GM12865 (cell line): ENCODE measurements around the gene FBRSL1.

Experiments
- DNase-seq: peaks from one replicate; pipeline ENCODE4 v3.0.0; 2010; ENCODE audit warnings: low read depth
- H3K4me3 ChIP-seq: 2 replicates; pipeline ENCODE4 v1.5.1; 2011; ENCODE audit warnings: mild to moderate bottlenecking, low read depth, low read length, control low read depth
- TF ChIP-seq, protein P1 (sequence below): IDR thresholded peaks from 2 replicates; pipeline ENCODE4 v1.5.1; 2011; ENCODE audit warnings: low read length, control low read depth, low read depth, inconsistent platforms; ENCODE audit not compliant: insufficient read depth; ENCODE audit errors: missing control alignments

FBRSL1 gene

DNA sequence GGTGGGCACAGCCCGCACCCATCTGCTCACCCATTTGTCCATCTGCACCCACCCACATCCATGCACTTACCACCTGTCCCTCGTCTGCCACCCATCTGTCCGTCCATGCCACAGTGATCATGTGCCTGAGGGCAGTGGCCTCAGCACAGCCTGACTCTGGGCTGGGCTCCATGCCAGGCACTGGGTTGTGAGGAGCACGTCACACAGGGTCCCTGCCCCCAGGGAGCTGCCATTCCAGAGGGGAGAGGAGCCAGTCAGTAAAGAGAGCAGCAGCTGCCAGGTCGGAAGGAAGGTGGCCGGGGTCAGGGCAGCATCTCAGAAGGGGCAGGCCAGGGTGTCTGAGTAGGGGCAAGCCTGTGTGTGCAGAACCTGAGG lies 43.6 kb downstream of the FBRSL1 start:
- no peak overlapping the region for H3K4me3 ChIP-seq
- TF ChIP-seq, protein P1, sequence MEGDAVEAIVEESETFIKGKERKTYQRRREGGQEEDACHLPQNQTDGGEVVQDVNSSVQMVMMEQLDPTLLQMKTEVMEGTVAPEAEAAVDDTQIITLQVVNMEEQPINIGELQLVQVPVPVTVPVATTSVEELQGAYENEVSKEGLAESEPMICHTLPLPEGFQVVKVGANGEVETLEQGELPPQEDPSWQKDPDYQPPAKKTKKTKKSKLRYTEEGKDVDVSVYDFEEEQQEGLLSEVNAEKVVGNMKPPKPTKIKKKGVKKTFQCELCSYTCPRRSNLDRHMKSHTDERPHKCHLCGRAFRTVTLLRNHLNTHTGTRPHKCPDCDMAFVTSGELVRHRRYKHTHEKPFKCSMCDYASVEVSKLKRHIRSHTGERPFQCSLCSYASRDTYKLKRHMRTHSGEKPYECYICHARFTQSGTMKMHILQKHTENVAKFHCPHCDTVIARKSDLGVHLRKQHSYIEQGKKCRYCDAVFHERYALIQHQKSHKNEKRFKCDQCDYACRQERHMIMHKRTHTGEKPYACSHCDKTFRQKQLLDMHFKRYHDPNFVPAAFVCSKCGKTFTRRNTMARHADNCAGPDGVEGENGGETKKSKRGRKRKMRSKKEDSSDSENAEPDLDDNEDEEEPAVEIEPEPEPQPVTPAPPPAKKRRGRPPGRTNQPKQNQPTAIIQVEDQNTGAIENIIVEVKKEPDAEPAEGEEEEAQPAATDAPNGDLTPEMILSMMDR, result no peak
- DNase-seq, result no peak

GRCh38 chr12:132534076-132534475 lies 44.1 kb downstream of the FBRSL1 start:
- TF ChIP-seq, protein P1, result no peak
- DNase-seq, result no peak
- no peak overlapping the region for H3K4me3 ChIP-seq

DNA sequence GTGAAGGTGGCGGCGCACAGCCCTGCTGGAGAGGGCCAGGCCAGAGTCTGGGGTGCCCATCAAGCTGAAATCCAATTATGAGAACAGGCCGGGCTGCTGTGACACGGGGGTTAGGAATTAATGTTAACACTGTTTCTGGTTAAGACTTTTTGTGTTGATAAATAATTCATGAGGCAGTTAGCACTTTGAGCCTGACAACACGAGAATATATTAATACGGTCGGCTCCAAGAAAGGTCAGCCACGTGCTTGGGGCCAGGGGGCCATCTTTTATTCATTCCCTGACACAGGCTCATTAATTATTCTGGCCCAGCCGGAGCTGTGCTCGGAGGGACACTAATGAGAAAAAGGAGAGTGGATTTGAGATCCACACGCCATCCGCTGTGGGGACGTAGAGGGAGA lies 45.1 kb downstream of the FBRSL1 start:
- TF ChIP-seq, protein P1, result no peak
- DNase-seq, result no peak
- no peak overlapping the region for H3K4me3 ChIP-seq

DNA sequence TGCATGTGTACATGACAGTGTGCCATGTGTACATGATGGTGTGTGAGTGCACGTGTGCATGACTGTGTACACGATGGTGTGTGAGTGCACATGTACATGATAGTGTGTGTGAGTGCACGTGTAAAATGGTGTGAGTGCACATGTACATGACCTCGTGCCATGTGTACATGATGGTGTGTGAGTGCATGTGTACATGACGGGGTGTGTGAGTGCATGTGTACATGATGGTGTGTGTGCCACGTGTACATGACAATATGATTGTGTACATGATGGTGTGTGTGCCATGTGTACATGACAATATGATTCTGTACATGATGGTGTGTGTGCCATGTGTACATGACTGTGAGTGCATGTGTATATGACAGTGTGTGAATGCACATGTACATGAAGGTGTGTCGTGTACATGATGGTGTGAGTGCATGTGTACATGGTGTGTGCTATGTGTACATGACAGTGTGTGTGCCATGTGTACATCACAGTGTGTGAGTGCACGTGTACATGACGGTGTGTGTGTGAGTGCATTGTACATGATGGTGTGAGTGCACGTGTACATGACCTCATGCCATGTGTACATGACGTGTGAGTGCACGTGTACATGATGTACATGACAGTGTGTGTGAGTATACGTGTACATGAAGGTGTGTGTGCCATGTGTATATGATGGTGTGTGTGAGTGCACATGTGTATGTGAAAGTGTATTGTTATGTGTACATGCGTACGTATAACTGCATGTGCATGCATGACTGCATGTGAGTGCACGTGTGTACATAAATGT lies 46.3 kb downstream of the FBRSL1 start:
- TF ChIP-seq, protein P1, result no peak
- no peak for DNase-seq
- no peak overlapping the region for H3K4me3 ChIP-seq

GRCh38 chr12:132537049-132537448 lies 47.1 kb downstream of the FBRSL1 start:
- H3K4me3 ChIP-seq, result no peak overlapping the region
- DNase-seq, result no peak
- TF ChIP-seq, protein P1, result no peak

DNA sequence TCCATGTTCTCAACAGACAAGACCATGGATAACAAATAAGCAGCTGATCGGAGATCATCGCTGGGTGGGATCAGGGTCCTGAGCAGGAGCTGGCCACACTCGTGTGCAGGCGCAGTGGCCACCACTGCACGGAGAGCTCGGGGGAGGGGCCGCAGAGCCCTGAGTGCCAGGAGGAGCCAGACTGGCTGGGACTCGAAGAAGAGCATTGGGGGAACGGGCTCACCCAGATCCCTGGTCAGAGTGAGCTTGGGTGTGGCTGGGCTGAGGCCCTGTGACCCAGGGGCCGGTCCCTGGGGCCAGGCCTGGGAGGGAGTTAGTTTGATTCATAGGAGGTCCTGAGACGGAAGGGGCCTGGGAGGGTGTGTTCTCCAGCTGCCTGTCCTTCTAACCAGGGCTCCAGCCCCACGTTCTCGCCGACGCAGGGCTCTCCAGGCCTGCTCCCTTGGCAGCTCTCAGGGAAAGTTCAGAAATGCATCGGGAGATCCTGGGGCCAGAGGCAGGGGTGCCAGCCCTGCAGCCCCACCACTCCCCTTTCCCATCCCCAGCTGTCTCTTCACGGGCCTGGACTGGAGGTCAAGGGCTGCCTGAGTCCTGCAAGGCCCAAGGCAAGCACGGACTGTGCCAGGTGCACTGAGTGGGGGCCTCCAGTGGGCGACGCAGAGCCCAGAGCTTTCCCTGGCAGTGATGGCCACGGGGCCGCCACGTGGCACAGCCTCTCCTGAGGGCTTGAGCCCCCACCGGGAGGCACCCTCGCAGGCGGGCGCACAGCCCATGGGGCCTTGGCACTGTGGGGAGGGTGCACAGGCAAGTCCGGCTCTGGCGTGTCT lies 48.1 kb downstream of the FBRSL1 start:
- DNase-seq, result no peak
- TF ChIP-seq, protein P1, result no peak
- no peak overlapping the region for H3K4me3 ChIP-seq
